Myocyte (in vitro differentiated cells): Measurements from ENCODE around the gene CEP95. TPM values are rescaled to one million over a fixed set of nuclear protein-coding genes. Genes with fewer than 3 reads are reported as not detected.
"Not testable (repeated sequence)": the region's sequence is repeated elsewhere in the genome, so short reads cannot be mapped to it uniquely, and the experiment has no call there.

ENCODE experiments used
- DNase-seq: peaks from one replicate; pipeline ENCODE4 v3.0.0-alpha.2; 2012; ENCODE audit warnings: low read depth
- microRNA-seq: library from miRNA; unstranded; fragments of <30 nt; microRNA quantifications from one replicate; pipeline ENCODE4, GENCODE V29; 2016
- total RNA-seq: library from RNA; depleted of rRNA; stranded (reverse); fragments of >200 nt; gene quantifications from 2 replicates; pipeline ENCODE4 v1.2.3, GENCODE V29; 2014

The CEP95 gene
- total RNA-seq, 1 donor from 2014 or later = 23.3 TPM

DNA sequence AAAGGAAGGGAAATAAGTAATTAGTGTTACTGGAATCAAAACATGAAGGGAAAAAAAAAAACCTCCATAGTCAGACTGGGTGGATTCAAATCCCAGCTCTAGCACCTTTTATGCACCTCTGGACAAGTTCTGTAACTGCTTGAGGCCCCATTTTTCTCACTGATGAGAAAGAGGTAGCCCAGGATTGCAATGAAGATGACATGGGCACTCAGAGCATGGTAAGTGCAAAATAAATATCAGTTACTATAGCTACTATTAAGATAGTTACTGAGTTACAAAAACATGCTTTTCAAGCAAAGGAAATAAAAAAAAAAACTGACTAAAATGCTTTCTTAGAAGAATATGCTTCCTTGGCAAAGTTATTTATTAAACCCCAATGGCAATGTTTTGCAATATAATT lies 58.8 kb downstream of the CEP95 start:
- DNase-seq = no peak

DNA sequence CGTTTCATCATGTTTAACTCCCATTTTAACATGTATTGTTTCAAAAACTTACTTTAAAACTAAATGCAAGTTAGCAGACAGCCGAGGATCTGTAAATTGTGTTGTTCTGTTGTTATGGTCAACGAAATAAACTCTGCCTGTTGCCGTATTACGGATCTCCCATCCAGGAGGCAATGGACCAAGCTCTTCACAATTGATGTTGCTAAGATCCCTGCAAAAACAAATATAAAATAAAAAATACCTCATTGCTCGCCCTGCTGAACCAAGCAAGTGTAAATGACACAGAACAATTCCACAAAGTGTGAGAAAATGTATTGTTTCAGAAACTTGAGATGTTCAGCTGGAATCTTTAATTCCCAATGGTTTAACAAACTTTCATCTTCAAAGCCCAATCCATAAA lies 65.0 kb downstream of the CEP95 start:
- DNase-seq = no peak

DNA sequence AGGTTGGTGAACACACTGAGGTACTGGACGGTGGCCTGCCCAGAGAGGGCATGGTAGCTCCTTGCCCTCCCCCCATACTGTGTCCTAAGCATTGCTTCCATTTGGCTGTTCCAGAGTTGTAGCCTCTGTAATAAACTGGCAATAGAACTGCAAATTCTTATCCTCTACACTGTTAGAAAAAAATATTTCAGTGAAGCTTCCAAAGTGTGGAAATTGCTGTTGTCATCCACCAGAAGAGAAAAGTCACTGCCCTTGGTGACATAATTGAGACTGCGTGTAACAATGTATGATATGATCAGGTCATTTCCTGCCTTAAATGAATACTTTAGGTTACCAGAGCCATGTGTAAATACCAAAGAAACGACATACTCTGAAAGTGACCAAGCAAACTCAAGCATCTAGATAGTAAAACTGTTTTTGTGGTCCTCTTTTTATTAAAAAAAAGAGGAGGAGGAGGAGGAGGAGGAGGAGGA lies 65.9 kb downstream of the CEP95 start:
- DNase-seq = no peak

- no peak for DNase-seq
Observed at GRCh38 chr17:64573214-64573613, 66.4 kb downstream of the CEP95 start.

DNA sequence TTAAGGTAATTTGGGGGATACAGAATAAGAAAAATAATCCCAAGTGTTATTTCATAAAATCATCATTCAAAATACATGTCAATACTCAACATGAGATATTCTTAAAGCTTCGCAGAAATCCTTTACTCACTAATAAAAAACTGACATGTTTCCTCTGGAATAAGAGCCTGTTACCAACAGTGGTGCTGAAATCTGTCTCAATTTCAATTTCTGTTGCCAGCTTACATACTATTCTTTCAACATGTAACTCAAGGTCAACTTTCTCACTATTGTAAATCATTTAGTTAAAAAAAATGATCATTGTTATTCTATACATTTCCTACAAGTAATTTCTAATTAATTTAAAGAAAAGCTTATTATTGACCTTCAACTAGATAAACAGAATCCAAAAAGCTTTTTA lies 67.9 kb downstream of the CEP95 start:
- no peak for DNase-seq

DNA sequence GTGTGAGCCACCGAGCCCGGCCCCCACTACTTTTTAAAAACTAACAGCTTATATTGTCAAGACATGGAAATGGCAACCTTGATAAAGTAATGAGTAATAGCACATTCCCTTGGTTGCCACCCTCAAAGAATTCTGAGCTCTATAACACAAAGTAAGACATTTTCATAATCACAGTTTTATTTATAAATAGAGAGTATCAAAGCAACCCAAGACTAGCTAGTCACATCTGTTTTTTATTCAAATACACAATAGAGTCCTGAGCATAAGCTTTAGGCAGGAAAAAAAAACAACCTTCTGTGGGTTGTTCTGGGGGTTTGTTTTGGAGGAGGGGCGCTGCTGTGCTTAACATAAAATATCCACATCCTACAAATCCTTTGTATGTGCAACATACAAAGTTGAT lies 68.7 kb downstream of the CEP95 start:
- no peak for DNase-seq

- not testable (repeated sequence) for DNase-seq
Observed at GRCh38 chr17:64577025-64577424, 70.2 kb downstream of the CEP95 start.

DNA sequence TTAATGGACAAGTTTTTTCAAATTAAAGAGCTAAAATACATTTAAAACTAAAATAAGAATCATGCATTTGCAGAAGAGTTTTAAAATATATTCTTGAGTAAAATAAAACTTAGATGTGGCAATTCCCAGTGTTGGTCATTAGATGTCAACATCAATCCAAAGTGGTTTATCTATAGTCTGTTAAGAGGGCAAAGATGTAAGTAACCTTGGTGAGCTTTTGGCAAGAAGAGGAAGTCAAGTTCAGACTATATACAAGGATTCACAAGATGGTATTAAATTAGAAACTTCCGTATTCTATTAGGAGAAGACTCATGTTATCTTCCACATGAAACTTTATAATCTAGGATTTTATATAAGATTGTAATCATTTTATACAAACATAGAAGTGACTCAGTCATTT lies 73.1 kb downstream of the CEP95 start:
- DNase-seq = no peak

DNA sequence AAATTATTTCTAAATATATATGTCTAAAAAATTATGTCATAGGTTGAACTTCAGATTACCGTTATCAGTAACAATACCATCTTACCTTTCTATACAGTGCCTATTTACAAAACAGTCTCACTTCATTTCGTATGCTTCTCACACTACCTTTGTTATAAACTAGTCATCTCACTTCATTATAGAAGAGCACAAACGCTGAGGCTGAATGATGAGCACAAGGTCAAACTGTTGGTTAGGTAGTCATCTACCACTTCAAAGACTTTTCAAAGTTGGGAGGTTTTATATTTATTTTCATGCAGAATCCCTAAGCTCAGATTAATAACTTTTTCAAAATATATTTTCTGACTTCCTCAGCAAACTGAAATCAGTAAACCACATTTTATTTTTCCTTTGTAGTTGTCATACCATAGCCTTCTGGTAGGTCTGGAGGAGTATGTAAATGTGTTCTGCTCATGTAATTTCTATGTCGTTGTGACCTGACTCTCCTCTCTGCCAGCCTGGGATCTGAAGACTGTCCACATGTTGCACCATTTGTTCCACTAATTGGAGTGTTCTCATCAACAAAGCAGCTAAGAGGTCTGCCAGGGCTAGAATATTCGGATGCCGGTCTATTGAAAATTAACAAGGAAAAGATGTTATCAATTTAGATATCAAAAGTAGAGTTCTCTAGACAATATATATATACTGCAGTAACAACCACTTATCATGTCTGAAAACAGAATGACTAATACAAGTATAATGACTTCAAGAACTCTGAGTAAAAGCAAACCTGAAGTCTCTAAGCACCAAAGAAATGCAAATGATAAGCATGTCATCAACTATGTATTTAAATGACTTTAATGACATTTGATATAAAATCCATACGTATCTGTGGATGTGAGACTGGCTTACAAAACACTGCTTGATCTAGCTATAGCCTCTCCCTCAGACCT lies 73.9 kb downstream of the CEP95 start:
- peak; percentile 33 for DNase-seq

DNA sequence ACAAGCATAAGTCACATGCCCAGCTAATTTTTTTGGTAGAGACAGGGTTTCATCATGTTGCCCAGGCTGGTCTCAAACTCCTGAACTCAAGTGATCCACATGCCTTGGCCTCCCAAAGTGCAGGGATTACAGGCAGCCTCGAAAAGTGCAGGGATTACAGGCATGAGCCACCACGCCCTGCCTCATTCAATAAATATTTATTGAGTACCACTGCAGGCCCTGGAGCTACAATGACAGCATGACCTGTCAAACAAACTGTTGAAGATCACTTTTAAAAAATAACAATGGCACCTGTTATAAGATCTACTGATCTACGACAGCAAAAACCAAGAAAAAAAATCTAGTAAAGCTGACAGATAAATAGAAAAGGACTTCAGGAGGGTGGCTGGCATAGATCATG lies 76.3 kb downstream of the CEP95 start:
- DNase-seq = no peak

DNA sequence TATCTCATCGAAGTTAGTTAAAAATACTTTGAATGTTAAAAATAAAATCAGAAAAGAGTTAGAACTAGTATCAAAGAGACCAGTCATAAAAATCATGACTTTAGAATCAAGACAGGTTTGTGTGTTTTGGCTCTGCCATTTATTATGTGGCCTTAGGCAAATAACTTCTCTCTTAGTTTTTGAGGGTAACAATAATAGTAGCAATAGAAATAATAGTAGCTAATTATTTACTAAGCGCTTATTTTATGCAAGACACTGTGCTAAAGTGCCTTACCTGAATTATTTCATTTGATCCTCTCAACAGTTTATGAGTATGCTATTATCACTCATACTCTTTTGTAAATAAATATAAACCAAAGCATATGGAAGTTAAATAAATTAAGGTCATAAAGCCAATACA lies 78.4 kb downstream of the CEP95 start:
- DNase-seq = no peak

Small RNA genes within 50 kb of the gene (microRNA-seq; reads per million reads assigned to microRNA genes)
- gene MIR3064 (2.6 reads per million, percentile 10 among the genes with 10 or more reads in this experiment), gene MIR5047 (not detected)

Other genes with a start within 250 kb of the CEP95 start
- 77.4 and 90.2 TPM in 2 replicates for gene TEX2, start 243.7 kb upstream of the CEP95 start, total RNA-seq
- gene PECAM1, start 116.1 kb upstream of the CEP95 start, total RNA-seq = 0.29 and 3.0 TPM in 2 replicates
- 14.5 and 21.3 TPM in 2 replicates for gene MILR1, start 57.9 kb upstream of the CEP95 start, total RNA-seq
- 10.5 and 14.5 TPM in 2 replicates for gene POLG2, start 9.9 kb upstream of the CEP95 start, total RNA-seq
- 300 and 476 TPM in 2 replicates for gene DDX5, start 688 bp upstream of the CEP95 start, total RNA-seq
- 36.2 and 45.2 TPM in 2 replicates for gene SMURF2, start 155.3 kb downstream of the CEP95 start, total RNA-seq